CD14-positive monocyte (primary cell): Measurements from ENCODE around the gene C16orf96. TPM values are rescaled to one million over a fixed set of nuclear protein-coding genes. Genes with fewer than 3 reads are reported as not detected.
A peak's percentile ranks its signal among the peaks of the same experiment; 100 is the strongest.

Source experiments
- DNase-seq, 3 donors: peaks; one replicate each; pipeline ENCODE4 v3.0.0-alpha.2; 2011 to 2022
- H2AFZ ChIP-seq: 2 replicates; pipeline ENCODE4 v1.6.0; 2012; ENCODE audit warnings: mild to moderate bottlenecking, low read depth, low read length, inconsistent platforms; ENCODE audit not compliant: insufficient read depth, poor library complexity, severe bottlenecking
- H3K27ac ChIP-seq, 2 donors: 1 replicate in 1 of 2; 2 replicates in 1 of 2; pipeline ENCODE4 v1.5.1; 2012 to 2013; ENCODE audit warnings: low read length in 2 of 2, control low read depth in 1 of 2, inconsistent platforms in 1 of 2, low read depth in 1 of 2, mild to moderate bottlenecking in 1 of 2
- H3K27me3 ChIP-seq, 2 donors: one replicate each; pipeline versions ENCODE4 v1.6.0 to v1.6.1; 2011 to 2013; ENCODE audit warnings: low read length in 2 of 2; ENCODE audit not compliant: control insufficient read depth in 2 of 2, insufficient read depth in 2 of 2
- H3K36me3 ChIP-seq, 2 donors: replicated peaks in 1 of 2; 1 replicate in 1 of 2; 2 replicates in 1 of 2; pipeline versions ENCODE4 v1.5.1 to v1.6.1; 2012 to 2013; ENCODE audit warnings: low read length in 2 of 2, control low read depth in 1 of 2, inconsistent platforms in 1 of 2, mild to moderate bottlenecking in 1 of 2; ENCODE audit not compliant: insufficient read depth in 2 of 2, control insufficient read depth in 1 of 2
- H3K4me1 ChIP-seq, 2 donors: 1 replicate in 1 of 2; 2 replicates in 1 of 2; pipeline versions ENCODE4 v1.5.1 to v1.6.1; 2012 to 2013; ENCODE audit warnings: low read length in 2 of 2, control low read depth in 1 of 2, inconsistent platforms in 1 of 2, mild to moderate bottlenecking in 1 of 2, moderate library complexity in 1 of 2; ENCODE audit not compliant: insufficient read depth in 2 of 2, control insufficient read depth in 1 of 2
- H3K4me2 ChIP-seq: replicated peaks from 2 replicates; pipeline ENCODE3; 2012; ENCODE audit warnings: low read length, moderate library complexity, mild to moderate bottlenecking; ENCODE audit not compliant: poor library complexity, severe bottlenecking; ENCODE audit errors: extremely low read depth
- H3K4me3 ChIP-seq, 3 experiments: fragments of 200-600 bp in 1 of 3; sonication (generic) in 1 of 3; replicated peaks in 1 of 3; 1 replicate in 2 of 3; 2 replicates in 1 of 3; pipeline ENCODE4 v1.5.1; 2011 to 2013; ENCODE audit warnings: low read length in 3 of 3, mild to moderate bottlenecking in 3 of 3, control low read depth in 2 of 3, low read depth in 2 of 3, inconsistent platforms in 1 of 3, moderate library complexity in 1 of 3
- H3K79me2 ChIP-seq: 2 replicates; pipeline ENCODE4 v1.6.0; 2012; ENCODE audit warnings: mild to moderate bottlenecking, control low read depth, inconsistent platforms, low read length, moderate library complexity; ENCODE audit not compliant: insufficient read depth
- H3K9ac ChIP-seq: 2 replicates; pipeline ENCODE4 v1.6.0; 2017; ENCODE audit warnings: low read length, mild to moderate bottlenecking; ENCODE audit not compliant: insufficient read depth, poor library complexity, severe bottlenecking
- H3K9me3 ChIP-seq, 2 donors: replicated peaks in 1 of 2; 1 replicate in 1 of 2; 2 replicates in 1 of 2; pipeline versions ENCODE4 v1.5.1 to v1.6.1; 2012 to 2013; ENCODE audit warnings: low read length in 2 of 2, control low read depth in 1 of 2; ENCODE audit not compliant: control insufficient read depth in 1 of 2, insufficient read depth in 1 of 2
- H4K20me1 ChIP-seq: 2 replicates; pipeline ENCODE4 v1.6.0; 2012; ENCODE audit warnings: mild to moderate bottlenecking, low read length, control low read depth, moderate library complexity; ENCODE audit not compliant: insufficient read depth
- H3K27ac Mint-ChIP-seq, 7 donors: one replicate each; pipeline ENCODE4 v1.8.0; 2020; ENCODE audit warnings: mild to moderate bottlenecking in 7 of 7, mixed read lengths in 7 of 7, moderate library complexity in 6 of 7, inconsistent platforms in 2 of 7
- H3K27me3 Mint-ChIP-seq, 3 donors: one replicate each; pipeline ENCODE4 v1.8.0; 2021 to 2022; ENCODE audit warnings: low read depth in 3 of 3, mild to moderate bottlenecking in 3 of 3, mixed read lengths in 3 of 3, moderate library complexity in 3 of 3, inconsistent platforms in 1 of 3
- H3K36me3 Mint-ChIP-seq, 2 donors: one replicate each; pipeline ENCODE4 v1.8.0; 2020; ENCODE audit warnings: mixed read lengths in 2 of 2, inconsistent platforms in 1 of 2, mild to moderate bottlenecking in 1 of 2
- H3K4me1 Mint-ChIP-seq: one replicate; pipeline ENCODE4 v1.8.0; 2020; ENCODE audit warnings: mild to moderate bottlenecking, mixed read lengths
- H3K4me3 Mint-ChIP-seq, 2 donors: one replicate each; pipeline ENCODE4 v1.8.0; 2020; ENCODE audit warnings: mild to moderate bottlenecking in 2 of 2, mixed read lengths in 2 of 2, moderate library complexity in 1 of 2
- H3K9me3 Mint-ChIP-seq, 7 donors: one replicate each; pipeline ENCODE4 v1.8.0; 2020 to 2022; ENCODE audit warnings: mixed read lengths in 7 of 7, mild to moderate bottlenecking in 6 of 7, moderate library complexity in 6 of 7, inconsistent platforms in 2 of 7
- WGBS: methylation state at CpG from one replicate; pipeline ENCODE4 v1.1.5; 2013; ENCODE audit warnings: missing lambda C conversion rate; ENCODE audit not compliant: insufficient coverage; 5-methylcytosine and 5-hydroxymethylcytosine counted together
- intact Hi-C, 2 donors: fragments of 100-400 bp; cut with micrococcal nuclease; formaldehyde crosslinking; loops; one replicate each; pipeline versions ENCODE4 v1.15.0 to v1.15.1; 2023
- polyA plus RNA-seq, 3 donors: library from polyadenylated mRNA; depleted of rRNA in 1 of 3; unstranded in 2 of 3; stranded (reverse) in 1 of 3; fragments of 300-500 nt in 2 of 3; fragments of >200 nt in 1 of 3; fragmentation: Illumina TruSeq in 2 of 3; gene quantifications; 1 replicate in 2 of 3; 2 replicates in 1 of 3; pipeline ENCODE4 v1.2.3, GENCODE V29; 2012 to 2021
- TF ChIP-seq, protein P1 (sequence below): fragments of 200-600 bp; IDR thresholded peaks from one replicate; pipeline ENCODE4 v1.8.0; 2022; ENCODE audit warnings: antibody characterized with exemption, mild to moderate bottlenecking

The C16orf96 gene
- polyA plus RNA-seq, 3 donors = 0.13 TPM; not detected in 2

DNA sequence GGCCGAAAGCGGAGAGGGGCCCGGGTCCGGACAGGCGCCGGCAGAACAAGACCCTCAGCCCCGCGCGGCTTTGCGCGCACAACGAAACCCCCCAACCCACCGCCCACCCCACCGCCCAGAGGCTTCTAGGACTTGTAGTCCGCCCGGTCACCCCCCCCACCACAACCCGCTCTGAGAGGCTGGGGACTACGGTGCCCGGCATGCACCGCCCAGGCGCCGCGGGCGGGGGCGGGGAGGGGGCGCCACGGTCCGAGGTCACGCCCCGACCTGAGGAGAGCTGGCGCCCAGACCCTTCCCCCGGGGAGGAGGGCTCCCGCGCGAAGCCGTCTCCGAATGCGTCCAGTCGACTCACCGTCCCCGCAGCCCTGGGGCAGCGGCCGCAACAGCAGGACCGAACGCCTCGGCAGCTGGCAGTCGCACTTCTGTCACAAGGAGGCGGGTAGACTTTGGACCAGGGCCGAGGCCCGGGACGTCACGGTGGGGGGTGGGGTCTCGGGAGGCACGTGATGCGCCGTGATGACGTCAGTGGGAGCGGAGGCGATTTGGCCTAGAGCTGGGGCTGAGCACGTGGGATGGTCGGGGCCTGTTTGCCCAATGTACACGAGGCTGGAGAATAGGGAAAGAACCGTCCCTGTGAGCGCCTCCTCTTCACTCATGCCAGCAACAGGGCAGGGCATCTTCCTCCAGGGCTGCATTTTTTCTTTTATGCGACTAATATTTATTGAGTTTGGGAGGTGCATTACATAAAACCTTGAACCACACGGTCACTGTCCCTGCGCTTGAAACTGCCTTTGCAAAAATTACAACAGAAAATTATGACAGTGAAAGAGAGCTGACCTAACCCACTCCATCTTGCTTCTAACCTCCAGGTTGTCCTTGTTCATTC is 17.5 kb upstream of the C16orf96 start, which contains the start of gene CDIP1:
TSS of gene CDIP1 (minus strand) at position 424 of the 886 bp plus-strand sequence. CDS start 24,643 bp downstream, outside the sequence.
- H3K27me3 Mint-ChIP-seq = peaks cover 9 to 12% (median 10%) of the 10 kb centered on the region in 3 donors
- Histone ChIP-seq H3K27ac (peak within 1 kb of the TSS; percentile 77 to 87), H3K4me2 (peak within 1 kb of the TSS; percentile 90), H2AFZ (peak within 1 kb of the TSS; percentile 81), H3K36me3 (no peaks in the 10 kb centered on the region), H3K9me3 (peaks cover 9 to 15% of the 10 kb centered on the region in 2 donors), H3K27me3 (peaks cover 0 to 4% of the 10 kb centered on the region in 2 donors), H3K79me2 (peaks cover 27% of the 10 kb centered on the region), H3K4me1 (peaks cover 12 to 19% of the 10 kb centered on the region in 2 donors), H4K20me1 (peaks cover 9% of the 10 kb centered on the region), H3K9ac (peak within 1 kb of the TSS; percentile 83), H3K4me3 (peak within 1 kb of the TSS; percentile 52 to 83 (median 57))
- peaks cover 22% of the 10 kb centered on the region for H3K4me1 Mint-ChIP-seq
- H3K9me3 Mint-ChIP-seq = peaks cover 6 to 26% (median 20%) of the 10 kb centered on the region in 7 donors
- peak within 1 kb of the TSS; percentile 38 to 87 (median 80) for H3K27ac Mint-ChIP-seq
- H3K36me3 Mint-ChIP-seq = peaks cover 18 to 19% of the 10 kb centered on the region in 2 donors
- DNase-seq = peak; percentile 94 to 99 (median 99)
- H3K4me3 Mint-ChIP-seq = peak within 1 kb of the TSS; percentile 72 to 86
- TF ChIP-seq, protein P1, sequence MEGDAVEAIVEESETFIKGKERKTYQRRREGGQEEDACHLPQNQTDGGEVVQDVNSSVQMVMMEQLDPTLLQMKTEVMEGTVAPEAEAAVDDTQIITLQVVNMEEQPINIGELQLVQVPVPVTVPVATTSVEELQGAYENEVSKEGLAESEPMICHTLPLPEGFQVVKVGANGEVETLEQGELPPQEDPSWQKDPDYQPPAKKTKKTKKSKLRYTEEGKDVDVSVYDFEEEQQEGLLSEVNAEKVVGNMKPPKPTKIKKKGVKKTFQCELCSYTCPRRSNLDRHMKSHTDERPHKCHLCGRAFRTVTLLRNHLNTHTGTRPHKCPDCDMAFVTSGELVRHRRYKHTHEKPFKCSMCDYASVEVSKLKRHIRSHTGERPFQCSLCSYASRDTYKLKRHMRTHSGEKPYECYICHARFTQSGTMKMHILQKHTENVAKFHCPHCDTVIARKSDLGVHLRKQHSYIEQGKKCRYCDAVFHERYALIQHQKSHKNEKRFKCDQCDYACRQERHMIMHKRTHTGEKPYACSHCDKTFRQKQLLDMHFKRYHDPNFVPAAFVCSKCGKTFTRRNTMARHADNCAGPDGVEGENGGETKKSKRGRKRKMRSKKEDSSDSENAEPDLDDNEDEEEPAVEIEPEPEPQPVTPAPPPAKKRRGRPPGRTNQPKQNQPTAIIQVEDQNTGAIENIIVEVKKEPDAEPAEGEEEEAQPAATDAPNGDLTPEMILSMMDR = no peak
- under 1% methylated on average over 50 of the region's 67 CpGs for WGBS
- intact Hi-C loops = loop anchor here (2.0 kb wide), 2 partner anchors 62 to 76 kb away; partner anchors contain the start of genes HMOX2 (in 1 of the 2) and UBALD1 (in 1 of the 2)

DNA sequence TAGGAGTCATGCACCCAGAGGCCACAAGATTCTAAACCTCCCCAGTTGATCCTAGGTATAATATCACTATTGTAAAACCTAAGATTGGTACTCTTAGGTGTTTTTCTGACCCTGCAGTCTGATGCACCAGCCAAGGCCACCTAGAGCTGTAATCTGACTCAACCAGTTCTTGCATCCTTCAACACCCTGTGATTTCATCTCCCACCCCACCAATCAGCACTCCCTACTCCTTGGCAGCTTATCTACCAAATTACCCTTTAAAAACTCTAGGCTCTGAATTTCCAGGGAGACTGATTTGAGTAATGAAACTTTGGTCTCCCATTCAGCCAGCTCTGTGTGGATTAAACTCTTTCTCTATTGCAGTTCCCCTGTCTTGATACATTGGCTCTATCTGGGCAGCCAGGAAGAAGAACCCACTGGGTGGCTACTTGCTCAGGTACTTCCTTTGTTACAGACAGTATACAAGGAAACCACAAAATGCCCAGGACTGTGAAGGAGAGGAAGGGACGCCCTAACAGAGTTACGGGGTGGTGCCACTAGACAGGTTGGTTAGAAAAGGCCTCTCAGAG is 16.3 kb upstream of the C16orf96 start:
- H3K27me3 Mint-ChIP-seq = peaks cover 9 to 12% (median 12%) of the 10 kb centered on the region in 3 donors
- peaks cover 6 to 26% (median 20%) of the 10 kb centered on the region in 7 donors for H3K9me3 Mint-ChIP-seq
- H3K27ac ChIP-seq = no peak overlapping the region
- H3K4me3 Mint-ChIP-seq = no peak overlapping the region
- H2AFZ ChIP-seq = no peak overlapping the region
- H3K4me1 ChIP-seq = peaks cover 12 to 19% of the 10 kb centered on the region in 2 donors
- WGBS = no CpG with 5 or more reads among the region's 2 CpGs
- H3K9ac ChIP-seq = no peak overlapping the region
- H3K4me3 ChIP-seq = no peak overlapping the region
- TF ChIP-seq, protein P1 = no peak
- H3K27me3 ChIP-seq = peaks cover 0 to 4% of the 10 kb centered on the region in 2 donors
- peaks cover 23% of the 10 kb centered on the region for H3K79me2 ChIP-seq
- intact Hi-C loops = loop anchor here (2.0 kb wide), 2 partner anchors 63 to 75 kb away; partner anchors contain the start of genes HMOX2 (in 1 of the 2) and UBALD1 (in 1 of the 2)
- H4K20me1 ChIP-seq = peaks cover 5% of the 10 kb centered on the region
- peak overlapping the region in 3 of 7 donors; percentile 36 to 75 (median 50) for H3K27ac Mint-ChIP-seq
- H3K4me1 Mint-ChIP-seq = peaks cover 22% of the 10 kb centered on the region
- peaks cover 16 to 19% of the 10 kb centered on the region in 2 donors for H3K36me3 Mint-ChIP-seq
- H3K9me3 ChIP-seq = peaks cover 9 to 15% of the 10 kb centered on the region in 2 donors
- DNase-seq = no peak
- no peak overlapping the region for H3K4me2 ChIP-seq
- H3K36me3 ChIP-seq = no peaks in the 10 kb centered on the region
